Left lobe of liver (tissue), 2 donors: Measurements from ENCODE around the gene SLC49A3. TPM values are rescaled to one million over a fixed set of nuclear protein-coding genes. Genes with fewer than 3 reads are reported as not detected.
A peak's percentile ranks its signal among the peaks of the same experiment; 100 is the strongest.
"Not testable (repeated sequence)": the region's sequence is repeated elsewhere in the genome, so short reads cannot be mapped to it uniquely, and the experiment has no call there.

ENCODE experiments used
- ATAC-seq: fragments of 200-7000 bp; cut with Tn5 transposase; one replicate; pipeline ENCODE4 v1.9.1; 2020; ENCODE audit warnings: mild to moderate bottlenecking, moderate library complexity
- DNase-seq: peaks from one replicate; pipeline ENCODE4 v3.0.0-alpha.2; 2020; ENCODE audit warnings: low spot score
- total RNA-seq: library from RNA; stranded (reverse); gene quantifications from one replicate; pipeline ENCODE4 v1.2.1, GENCODE V29; 2021
- donor health status: DM: no; HTN: no; CAD: no; lungs with moderate emphysema.
- donor health status: DM: no; HTN: yes; CAD: no.

The SLC49A3 gene
- total RNA-seq, 1 donor from 2014 or later = 7.6 TPM

DNA sequence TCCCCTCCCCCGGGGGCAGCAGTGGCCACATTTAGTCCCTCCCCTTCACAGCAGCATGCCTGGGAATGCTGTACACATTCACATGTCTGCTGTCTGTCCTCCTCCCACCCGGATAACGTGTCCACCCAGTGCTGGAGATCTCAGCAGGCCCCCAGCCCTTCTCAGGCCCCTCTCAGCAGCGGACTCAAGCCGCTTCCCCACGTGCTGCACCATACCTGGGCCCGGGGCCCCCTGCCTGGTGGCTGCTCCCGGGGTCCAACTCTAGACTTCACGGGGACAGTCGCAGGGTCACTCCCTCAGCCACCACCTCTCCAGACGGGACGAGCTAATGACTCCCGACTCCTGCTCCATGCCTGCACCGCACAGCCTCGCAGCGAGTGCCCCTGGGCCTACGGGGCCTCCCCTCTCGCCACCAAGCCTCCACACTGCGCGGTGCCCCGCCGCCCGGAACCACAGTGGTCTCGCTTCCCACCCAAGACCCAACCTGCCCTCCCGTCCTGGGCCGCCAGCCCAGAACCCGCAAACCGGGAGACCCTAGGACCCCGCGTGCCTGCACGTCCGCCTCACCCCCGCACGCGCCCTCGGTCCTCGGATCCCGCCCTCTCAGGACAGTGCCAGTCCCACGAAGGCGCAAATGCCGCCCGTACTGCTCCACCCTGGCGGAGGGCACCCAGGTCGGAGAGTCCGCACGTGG is 15.4 kb upstream of the SLC49A3 start:
- DNase-seq (peak; percentile 52), ATAC-seq (no peak)

DNA sequence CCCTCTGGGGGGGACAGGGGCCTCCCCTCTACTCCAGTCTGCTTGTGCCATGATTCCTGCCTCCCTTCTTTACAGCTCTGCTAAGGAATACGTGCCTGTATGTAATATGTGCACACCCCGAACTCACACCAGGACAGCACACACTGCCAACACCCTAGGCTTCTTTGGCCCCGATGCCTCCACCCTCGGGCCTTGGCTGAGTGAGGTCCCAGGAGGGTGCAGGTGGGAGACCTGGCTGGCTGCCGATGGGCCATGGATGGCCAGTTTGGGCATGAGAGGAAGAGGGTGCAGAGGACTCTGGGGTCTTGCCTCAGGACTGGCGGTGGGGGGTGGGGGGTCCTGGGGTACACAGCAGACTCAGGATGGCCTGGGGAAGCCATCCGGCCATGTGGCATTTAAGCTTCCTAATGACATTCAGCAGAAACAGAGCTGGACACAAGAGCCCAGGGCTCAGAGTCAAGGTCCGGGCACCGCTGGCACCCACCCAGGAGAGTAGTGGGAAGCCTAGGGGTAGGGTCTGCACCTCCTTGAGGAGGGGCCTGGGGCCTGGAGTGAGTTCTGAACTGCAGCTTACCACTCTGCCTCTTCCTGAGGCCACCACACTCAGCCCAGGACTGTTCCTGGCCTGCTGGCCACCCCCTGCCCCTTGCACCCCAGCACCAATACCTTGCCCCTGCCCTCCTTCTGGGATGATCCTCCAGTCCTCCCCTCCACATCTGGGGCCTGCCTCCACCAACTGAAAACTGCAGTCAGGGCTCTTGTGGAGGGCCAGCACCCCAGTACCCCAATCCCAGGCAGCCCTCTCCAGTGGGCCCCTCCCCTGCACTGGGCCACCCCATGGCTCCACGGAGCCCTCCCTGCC is 14.6 kb upstream of the SLC49A3 start:
- ATAC-seq (no peak), DNase-seq (no peak)

DNA sequence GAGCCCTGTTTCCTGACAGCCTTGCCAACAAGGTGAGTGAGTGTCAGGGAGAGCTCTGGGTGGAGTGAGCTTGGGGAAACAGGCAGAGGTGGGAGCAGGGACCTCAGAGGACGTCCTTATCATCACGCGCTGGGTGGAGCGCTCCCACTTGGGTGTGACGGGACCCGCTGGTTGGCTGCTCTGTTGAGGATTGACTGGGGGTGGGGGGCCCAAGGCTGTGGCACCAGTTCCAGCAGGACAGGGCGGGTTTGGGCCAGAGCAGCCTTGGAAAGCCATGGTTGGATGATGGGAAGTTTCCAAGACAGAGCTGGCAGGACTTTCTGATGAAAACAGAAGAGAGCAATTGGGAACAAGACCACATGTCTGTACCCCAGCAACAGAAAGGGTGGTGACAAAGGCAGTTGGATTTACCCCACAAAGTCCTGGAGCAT is 13.7 kb upstream of the SLC49A3 start:
- ATAC-seq (no peak), DNase-seq (no peak)

DNA sequence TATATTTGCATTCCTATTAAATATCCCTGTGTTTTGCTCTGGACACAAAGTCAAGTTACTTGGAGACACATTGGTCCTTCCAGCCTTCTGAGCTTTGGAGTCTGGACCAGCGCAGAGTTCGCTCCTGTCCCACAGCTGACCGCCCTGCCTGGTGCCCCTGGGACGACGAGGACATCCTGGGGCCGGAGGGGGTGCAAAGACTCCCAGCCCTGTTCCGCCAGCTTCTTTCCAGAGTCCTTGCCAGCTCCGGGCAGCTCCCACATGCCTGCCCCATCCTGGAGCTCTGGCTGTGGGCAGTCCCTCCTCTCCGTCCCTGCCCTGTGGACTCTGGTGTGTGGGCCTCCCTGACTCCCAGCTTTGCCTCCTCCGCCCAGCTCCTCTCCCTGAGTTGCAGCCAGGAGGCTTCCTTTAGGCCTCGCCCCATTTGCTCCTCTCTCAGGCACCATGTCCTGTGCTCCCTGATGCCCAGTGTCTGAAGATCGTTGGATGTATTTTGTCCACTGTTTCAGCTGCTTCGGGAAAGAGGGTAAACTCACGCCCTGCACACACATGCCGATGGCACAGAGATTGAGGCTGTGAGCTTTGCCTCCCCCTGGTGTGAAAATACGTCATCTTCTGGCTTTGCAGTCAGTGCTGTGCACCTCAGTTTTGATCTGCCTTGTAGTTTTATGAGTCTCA is 11.8 kb upstream of the SLC49A3 start:
- DNase-seq = no peak

DNA sequence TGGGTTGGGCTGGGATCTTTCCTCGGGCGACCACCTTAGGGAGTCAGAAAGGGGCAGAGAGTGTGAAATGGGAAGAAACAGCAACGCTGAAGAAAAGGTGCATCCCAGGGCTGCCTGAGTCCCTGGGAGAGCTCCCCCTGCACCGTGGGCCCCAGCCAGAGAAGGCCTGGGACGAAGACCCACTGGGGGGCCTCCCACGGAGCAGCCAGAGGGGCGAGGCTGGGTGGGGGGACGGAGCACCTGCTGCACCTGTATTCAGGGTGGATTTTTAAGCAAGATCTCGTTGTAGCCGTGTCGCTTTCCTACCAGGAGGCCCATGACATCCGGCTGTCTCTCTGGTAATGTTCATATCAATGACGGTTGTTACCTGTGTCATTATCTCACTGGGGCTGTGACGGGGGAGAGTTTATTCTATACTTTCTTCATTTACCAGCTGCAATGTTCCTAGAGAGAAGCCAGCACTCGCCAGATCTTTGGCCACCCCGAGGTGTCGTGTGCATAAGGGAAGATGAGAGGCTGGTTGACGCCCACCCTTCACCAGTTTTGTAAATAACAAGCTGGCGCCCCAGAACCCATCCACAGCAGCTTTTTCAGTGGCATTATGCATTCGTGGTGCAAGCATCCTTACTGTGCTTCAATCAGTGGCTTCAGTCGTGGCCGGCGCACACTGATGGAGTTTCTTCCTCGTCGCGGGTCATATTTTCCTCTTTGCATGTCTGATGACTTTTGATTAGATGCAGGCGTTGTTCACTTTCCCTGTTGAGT is 11.0 kb upstream of the SLC49A3 start:
- DNase-seq = no peak
- no peak for ATAC-seq

More for the DNA sequence above, 11.8 kb upstream of the SLC49A3 start:
- ATAC-seq = no peak

DNA sequence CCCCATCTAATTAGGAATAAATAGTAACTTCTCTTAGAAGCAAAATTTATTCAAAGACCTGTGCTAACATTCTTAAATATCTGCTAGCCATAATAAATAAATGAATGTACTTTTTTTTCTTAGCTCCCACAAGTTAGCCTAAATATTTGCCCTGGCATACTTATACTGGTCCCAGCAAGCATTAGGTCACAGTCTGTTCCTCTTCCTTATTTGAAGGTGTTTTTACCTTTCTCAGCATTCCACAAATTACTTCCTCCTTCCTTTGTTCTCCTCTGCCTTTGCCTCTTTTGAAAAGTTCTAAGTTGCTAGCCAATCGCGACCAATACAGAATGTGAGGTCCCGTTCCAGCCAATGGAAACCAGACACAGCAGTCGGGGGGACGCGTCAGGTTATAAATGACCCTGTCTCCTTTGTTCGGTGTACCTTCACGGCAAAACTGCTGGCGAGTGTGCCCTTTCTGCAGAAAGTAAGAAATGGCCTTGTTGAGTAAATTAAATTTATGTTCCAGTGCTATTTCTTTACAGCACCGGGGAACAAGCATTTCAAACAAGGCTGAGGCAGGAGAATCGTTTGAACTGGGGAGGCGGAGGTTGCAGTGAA is 5.5 kb upstream of the SLC49A3 start:
- not testable (repeated sequence) for DNase-seq, ATAC-seq

DNA sequence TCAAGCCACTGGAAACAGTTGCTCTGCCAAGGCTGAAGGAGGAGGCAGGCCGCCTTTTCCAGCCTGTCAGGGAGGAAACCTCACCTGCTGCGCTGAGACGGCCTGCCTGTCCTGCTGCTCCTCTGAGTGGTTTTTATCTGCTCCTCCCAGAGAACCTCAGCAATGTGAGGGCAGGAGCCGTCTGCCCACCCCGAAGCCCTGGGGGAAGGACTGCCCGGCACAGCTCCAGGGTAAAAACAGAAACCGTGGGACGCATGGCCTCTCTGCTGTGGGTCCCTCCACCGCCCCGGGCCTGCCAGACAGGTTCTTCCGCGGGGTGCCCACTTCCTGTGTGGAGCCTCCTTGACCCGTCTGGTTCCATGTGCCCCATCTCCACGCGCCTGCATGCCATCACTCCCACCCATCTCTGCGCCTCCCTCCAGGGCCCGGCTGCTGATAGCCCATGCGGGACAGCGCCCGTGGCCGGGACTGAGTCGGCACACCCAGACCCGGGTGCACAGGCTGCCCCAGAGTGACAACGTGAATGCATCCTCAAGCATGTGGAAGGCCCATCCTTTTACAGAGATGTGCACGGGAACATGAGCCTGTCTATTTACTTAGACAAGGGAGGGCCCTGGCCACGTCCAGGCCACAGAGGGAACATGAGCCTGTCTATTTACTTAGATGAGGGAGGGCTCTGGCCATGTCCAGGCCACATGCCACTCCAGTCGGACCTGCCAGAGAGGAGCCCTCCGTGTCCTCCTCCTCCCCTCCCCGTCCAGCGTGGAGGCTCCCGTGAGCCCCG is 4.0 kb upstream of the SLC49A3 start:
- DNase-seq (peak; percentile 67), ATAC-seq (peak; percentile 72)

DNA sequence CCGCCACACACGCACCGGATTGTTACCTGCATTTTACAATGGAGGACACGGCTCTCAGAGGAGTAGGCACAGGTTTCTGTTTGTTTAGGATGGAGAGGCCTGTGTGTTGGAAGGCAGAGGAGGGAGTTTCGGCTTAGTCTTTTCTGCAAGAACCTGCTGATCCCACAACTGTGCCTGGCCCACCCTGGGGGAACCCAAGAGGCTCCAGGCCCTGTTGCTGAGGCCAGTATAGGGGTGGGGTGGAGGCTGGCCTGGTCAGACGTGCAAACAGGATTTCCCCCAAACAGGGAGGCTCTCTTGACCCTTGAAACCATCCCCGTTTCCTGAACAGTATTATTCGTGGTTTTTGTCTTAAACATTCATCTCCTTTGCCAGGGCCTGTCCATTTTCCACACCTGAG is 772 bp upstream of the SLC49A3 start:
- ATAC-seq (no peak), DNase-seq (no peak)

DNA sequence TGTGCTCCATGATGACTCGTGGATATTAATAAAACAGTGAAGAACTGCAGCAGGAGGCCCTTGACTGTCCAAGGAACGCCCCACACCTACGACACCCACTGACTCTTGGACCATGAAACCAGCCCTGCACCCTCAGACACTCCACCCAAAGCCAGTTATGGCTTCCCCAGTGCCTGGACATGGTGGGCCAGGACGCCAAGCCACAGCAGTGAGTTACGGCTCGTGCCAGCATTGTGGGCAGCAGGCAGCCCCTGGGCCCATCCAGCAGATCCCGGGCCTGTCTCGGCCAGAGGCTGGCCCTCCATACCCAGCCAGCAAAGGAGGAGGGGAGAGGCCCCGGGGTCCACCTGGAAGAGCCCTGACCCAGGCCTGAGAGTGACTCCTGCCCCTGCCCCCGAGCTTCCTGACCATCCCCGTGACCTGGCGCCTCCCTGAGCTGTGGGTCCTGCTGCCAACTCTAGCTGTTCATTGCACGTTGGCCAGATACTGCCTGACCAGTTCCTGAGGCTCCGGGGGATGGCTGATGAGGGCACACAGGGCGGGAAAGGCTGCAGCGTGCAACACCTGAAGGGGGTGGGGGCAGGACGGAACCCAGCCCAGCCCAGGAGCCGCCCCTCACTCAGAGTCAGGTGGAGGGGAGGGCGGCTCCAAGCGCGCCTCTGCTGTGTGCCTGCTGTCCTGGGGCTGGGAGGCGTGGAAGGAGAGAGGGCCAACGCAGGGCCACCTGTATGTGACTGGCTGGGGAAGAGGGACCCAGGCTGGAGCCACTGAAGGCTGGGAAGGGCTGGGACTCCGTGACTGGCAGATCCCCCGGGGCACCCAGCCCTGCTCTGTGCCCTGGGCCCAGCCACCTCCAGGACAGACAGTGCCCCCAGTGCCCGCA is 739 bp downstream of the SLC49A3 start:
- ATAC-seq (peak; percentile 43), DNase-seq (peak; percentile 71)

DNA sequence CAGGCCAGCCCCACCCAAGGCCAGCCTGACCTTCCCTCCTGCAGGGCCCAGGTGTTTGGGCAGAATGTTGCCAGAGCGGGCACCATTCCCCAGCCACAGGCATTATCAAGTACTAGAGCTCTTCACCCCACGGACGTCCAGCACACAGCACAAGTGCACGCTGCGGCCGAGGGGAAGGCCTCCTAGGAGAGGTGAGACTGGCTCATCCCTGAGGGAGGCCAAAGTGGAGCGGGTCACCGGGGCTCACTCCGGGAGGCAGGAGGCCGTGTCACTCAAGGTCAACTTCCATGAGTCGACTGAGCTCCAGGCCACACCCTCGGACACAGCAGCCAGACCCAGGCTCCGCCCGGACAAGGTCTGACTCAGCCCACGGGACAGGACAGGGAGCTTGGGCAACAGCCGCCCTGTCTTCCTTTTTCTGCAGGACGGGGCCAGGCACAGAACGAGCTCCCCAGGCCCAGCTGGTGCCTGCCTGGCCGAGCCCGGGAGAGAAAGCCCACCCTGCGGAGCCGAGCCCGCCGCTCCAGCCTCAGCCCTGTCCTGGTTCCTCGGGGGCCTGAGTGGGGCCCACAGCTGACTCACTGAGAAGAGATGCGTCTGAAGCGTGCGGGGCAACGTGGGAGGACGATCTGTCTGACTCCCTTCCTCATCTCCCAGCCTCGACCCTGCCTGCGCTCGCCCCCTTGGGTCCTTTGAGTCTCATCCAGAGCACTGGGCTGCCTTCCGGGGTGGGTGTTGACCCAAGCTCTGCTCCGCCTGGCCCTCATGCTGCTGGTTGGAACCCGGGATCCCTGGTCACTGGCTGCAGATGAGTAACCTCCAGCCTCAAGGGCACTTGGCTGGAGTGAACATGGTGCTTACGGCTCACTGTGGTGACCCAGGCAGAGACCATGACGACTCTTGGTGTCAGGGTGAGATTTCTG is 1.6 kb downstream of the SLC49A3 start:
- DNase-seq = peak; percentile 93
- peak; percentile 85 for ATAC-seq

DNA sequence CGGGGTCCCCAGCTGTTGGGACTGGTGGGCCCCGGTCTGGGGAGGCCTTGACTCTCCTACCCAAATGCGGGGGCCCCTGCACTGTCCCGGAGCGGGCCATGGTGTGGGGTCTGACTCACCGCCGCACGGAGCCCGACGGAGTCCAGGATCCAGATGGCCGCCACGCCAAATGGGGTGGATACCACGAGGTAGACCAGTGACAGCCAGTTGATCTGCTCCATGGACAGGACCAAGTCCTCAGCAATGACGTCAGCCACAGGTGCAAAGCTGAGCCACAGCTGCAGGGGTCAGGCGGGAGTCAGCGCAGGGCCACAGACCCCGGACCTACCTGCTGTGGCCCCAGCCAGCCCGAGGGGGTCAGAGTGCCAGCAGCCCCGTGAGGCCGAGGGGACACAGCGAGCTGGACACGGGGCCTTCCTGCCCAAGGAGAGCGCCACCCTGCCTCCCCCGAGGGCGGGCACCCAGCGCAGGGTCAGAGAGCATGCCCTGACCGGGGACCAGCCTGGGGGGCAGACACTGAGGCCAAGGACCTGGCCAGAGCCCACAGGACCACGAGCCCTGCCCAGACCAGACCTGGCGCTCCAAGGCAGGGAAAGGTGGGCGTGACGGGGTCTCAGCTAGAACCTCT is 2.4 kb downstream of the SLC49A3 start:
- DNase-seq (no peak), ATAC-seq (no peak)

DNA sequence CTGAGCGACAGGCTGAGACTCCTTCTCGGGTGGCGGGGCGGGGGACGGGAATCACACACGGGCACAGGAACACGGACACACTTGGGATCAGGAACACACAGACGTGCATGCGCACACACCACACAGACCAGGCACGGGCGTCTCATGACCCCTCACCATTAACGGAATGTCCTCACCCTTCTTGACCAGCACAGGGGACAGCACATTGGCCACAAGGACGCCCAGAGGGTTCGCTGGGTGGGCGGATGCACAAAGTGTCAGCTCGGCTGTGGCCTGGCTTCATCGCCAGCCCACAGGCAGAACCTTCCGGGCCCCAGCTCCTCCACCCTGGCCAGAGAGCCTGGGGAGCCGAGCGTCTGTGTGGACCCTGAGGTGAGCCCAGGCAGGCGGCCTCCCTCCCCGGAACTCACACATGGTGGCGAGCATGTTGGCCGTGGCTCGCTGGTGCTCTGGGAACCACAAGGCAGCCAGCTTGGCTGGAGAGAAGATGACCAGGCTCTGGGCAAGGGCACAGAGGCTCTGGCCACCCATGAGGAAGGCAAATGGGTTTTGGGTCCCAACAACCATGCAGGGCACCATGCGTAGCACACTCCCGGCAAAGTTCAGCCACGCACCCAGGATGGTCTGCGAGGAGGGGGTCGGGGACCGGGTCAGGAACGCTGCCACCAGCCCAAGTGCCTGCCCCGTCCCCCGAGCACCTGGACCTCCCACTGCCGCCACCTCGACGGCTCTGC is 3.1 kb downstream of the SLC49A3 start:
- ATAC-seq (no peak), DNase-seq (no peak)

DNA sequence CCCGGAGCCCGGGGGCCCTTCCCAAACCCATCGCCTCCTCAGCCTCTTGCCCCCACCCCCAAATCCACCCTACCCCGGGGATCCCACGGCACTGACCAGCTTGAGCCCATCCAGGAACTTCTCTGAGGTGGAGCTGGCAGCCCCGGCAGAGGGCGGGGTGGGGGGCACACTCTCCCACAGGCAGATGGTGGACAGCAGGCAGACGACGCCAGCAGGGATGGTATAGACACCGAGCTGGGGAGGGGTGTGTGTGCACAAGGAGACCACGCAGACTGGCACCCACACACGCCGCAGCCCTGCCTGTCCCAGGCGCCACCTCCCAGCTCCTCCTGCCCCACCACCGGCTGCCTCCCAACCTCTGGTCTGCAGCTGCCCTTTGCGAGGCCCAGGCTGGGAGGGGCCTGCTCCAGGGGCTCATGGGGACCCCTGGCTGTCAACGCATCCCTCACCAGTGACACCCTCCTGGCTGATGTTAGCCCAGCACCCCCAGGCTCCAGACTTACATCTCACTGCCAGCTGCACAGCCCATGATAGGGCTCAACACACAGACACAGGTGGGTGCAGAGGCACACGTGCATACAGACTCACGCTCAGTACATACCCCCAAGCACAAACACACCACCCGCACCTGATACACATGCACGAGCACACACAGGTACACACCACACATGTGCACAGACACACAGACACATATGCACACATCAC is 4.2 kb downstream of the SLC49A3 start:
- ATAC-seq (no peak), DNase-seq (no peak)

DNA sequence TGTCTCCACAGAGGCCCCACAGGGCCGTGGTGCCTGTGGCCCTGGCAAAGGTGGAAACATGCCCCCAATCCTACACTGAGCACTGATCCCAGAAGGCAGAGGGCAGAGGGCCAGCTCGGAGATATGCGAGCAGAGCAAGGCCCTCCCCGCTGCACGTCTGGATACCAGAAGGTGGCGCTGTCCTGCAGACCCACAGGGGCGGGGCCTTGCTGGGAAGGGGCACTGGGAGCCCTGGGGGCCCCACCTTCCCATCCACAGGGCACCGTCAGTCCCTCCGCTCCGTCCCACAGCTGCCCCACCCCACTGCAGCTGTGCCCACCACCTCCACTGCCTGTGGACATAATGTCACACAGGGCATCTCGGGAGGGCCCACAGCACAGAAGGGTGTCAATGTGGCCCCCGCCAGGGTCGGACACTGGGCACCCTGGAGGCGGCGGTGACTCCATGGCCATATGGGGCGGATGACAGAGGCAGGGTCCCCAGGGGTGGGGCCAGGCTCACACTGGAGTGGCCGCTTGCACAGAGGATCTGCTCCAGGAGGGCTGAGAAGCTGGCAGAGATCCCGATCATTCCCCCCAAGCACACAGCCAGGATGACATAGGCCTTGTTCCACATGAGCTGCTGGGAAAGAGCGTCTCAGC is 4.8 kb downstream of the SLC49A3 start:
- ATAC-seq = peak; percentile 14
- no peak for DNase-seq

DNA sequence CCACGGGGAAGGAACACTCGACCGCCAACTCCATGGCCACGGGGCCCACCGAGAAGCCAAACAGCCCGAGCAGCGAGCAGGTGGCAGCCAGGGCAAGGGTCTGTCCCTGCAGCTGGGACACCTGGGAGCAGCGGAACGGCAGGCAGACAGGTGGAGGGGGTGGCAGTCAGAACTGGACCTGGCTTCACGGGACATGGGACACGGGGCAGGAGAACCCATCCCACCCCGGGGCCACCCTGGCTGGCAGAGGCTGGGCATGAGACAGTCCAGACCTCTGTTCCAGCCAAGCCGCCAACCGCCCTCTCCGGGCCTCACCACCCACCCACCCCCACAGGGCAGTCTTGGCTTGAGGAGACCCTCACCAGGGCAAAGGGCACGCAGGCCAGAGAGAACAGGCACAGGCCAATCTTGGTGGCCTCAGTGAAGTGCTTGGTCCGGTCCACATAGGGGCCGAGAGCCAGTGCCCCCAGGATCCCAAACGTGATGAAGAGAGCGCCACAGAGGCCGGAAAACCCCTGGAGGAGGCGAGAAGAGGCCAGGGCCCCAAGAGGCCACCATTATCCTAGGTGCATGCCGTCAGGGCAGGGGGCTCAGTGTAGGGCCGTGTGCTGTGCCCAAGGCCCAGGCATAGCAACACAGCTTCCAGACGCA is 5.6 kb downstream of the SLC49A3 start:
- no peak for ATAC-seq
- DNase-seq = no peak
